NCI-H345 treated with DMSO at 0.1 percent for 48 hours (cell line): ENCODE measurements around the gene CIBAR2.

Source experiments
- DNase-seq: peaks from one replicate; lab custom pipeline; 2025; ENCODE audit not compliant: unreplicated experiment; lab: John Stamatoyannopoulos, UW

The CIBAR2 gene

DNA sequence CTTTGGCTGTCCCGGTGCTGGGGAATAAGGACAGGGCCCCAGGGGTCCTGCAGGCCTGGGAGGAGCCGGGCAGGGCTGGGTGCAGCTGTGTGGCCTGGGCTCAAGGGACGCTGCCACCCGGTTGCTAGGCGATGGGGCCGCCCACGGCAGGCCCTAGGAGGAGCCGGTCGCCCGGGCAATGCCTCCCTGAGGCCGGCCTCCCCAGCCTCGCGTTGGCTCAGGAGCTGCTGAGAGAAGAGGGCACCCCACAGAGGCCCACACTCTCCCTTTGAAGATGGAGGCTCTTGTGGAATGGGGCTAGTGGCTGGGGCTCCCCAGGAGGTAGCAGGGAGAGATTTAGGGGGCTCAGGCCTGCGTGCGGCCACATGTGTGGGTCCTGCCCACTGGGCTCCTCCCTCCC lies at the start of gene CIBAR2:
CIBAR2 (minus strand) TSS at position 109 of the 400 bp plus-strand sequence. CDS start 120 bp downstream, outside the sequence.
- no peak for DNase-seq

DNA sequence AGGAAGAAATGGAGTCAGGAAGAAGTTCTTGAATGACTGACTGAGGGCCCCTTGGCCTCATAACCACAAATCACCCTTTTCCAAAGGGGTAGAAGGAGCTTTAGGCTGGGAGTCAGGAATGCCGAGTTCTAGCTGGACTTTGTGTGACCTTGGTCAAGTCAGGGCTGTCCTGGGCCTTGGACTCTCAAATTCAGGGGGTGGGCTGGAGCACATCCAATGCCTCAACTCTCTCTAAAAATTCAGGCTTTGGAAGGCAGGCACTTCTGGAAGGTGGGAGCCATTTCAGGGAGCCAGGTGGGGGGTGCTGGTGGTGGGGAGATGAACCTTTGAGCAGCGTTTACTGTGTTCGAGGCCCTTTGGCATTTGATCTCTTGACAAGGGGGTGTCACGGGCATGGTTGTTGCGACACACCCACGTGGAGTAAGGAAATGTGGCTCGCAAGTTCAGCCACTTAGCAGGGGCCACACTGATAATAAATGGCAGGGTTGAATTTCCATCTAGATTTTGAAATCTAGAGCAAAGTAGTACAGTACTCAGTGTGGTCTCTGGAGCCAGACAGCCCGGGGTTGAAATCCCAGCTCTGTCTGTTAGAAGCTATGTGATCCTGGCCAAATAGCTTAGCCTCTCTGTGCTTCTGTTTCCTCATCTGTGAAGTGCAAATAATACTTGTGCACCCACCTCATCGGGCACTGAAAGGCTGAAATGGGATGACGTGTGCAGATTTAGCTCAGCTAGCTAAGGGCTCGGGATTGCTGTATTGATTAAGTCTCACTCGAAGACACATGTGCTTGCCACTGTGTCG lies 47.1 kb upstream of the CIBAR2 start:
- DNase-seq: no peak

DNA sequence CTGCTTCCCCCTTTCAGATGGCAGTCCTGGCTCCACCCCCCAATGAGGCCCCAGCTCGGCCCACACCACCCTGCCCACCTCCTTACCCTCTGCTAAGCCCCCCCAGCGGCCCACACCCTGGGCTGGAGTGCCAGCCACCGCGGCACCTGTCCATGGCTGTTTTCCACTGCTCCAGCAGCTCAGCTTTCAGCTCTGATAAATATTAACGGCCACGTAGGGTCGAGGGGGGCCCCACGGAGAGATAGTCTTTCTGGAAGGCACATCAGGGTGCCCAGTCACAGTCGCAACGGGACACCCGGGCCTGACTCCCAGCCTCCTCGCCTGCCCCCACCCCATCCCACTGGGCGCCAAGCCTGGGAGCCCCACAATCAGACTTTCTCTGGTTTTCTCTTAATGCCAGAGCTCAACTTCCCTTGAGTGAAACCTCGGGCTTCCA lies 46.5 kb upstream of the CIBAR2 start:
- no peak for DNase-seq

- DNase-seq: no peak
Measured at GRCh38 chr16:85157813-85158742, 45.8 kb upstream of the CIBAR2 start.

DNA sequence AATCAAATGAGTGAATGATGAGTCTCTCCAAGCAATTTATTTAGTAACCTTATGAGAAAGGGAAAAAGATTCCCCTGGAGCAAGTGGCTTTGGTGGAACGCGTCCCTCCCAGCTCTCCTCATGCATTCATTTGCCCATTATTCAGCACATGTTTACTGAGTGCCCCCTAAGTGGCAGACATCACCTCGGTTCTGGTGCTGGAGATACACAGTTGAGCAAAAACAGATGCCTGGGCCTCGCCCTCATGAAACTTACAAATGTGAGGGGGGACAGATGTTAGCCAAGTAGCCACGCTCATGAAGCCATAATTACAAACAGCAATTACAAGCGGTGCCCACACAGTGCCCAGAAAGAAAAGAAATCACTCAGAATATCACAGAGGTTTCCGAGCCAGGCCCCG lies 45.1 kb upstream of the CIBAR2 start:
- no peak for DNase-seq

GRCh38 chr16:85156869-85157268 lies 44.6 kb upstream of the CIBAR2 start:
- DNase-seq: no peak

DNA sequence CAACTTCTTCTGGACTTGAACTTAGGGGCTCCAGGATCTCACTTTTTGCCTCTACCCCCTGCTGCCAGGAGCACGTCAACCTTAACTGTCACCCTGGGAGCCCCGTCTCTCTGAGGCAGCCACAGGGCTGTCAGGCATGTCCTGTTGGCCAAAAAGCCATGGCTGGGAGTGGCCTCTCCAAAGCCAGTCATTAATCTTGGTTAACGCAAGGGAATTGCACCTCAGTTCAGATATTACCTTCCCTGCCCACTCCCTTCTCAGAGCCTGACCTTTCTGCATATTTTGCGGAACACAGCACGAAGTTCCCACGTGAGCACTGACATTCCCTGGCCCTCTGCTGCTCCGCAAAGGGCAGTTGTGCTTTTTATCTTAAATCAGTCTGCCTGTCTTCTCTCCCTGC lies 44.2 kb upstream of the CIBAR2 start:
- no peak for DNase-seq

GRCh38 chr16:85153656-85154091 lies 41.4 kb upstream of the CIBAR2 start:
- DNase-seq: no peak

DNA sequence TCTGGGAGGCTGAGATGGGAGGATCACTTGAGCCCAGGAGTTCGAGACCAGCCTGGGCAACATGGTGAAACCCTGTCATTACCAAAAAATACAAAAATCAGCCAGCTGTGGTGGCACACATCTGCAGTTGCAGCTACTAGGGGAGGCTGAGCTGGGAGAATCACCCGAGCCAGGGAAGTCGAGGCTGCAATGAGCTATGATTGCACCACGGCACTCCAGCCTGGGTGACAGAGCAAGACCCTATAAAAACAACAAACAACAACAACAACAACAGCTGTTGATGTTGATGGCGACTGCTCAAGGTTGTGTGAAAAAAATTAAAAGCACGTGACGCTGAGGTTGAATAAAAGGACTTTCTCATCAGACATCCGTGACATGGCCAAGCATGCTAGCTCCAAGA lies 40.8 kb upstream of the CIBAR2 start:
- DNase-seq: no peak

- DNase-seq: no peak
Measured at GRCh38 chr16:85152414-85153030, 40.2 kb upstream of the CIBAR2 start.

- DNase-seq: no peak
Measured at GRCh38 chr16:85151603-85152413, 39.5 kb upstream of the CIBAR2 start.

- DNase-seq: no peak
Measured at GRCh38 chr16:85151079-85151602, 38.9 kb upstream of the CIBAR2 start.

GRCh38 chr16:85150331-85150940 lies 38.2 kb upstream of the CIBAR2 start:
- no peak for DNase-seq

GRCh38 chr16:85149776-85150175 lies 37.5 kb upstream of the CIBAR2 start:
- no peak for DNase-seq

GRCh38 chr16:85148931-85149330 lies 36.7 kb upstream of the CIBAR2 start:
- peak; percentile 43 for DNase-seq

DNA sequence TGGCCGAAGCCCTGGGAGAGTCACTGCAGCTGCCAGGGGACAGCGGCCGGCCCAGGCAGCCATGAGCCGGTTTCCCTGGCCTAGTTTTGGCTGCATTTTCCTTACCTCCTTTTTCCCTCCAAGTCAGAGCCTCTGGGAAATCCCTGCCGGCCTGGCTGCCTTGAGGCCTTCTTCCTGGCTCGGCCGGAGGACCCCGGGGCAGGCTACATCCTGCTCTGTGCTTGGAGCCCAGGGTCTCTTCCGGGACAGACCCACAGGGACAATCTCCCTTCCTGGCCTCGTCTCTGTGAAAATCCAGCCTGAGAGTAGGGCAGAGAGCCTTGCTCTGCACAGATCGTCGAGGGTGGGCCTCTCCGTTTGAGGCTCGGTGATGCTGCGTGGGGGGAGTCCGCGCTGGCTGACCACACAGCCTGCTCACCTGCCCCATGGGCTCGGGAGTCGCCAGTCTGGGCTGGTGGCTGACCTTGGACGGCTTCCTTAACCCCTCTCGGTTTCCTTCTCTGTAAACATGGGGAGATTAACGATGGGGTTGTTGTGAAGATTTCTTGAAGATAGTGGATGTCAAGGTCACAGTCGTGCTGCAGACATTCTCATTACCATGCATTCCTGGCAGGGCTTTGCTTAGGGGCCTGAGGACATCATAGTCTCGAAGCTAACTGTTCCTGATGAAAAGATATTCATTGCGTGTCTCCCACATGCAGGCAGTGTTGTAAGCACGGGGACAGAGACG lies 34.8 kb upstream of the CIBAR2 start:
- DNase-seq: no peak

DNA sequence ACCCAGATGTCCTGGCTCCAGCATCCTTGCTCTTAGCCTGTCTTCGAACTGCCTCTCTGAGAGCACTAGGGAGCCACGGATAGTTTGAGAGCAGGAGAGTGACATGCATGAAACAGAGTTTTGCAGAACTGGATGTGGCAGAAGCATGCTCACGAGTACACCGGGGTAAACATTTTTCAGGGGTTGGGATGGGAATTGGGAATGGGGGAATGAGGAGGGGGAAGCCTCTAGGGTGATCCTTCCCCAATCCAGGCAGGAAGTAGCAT lies 34.2 kb upstream of the CIBAR2 start:
- DNase-seq: no peak

GRCh38 chr16:85145734-85146531 lies 33.7 kb upstream of the CIBAR2 start:
- no peak for DNase-seq

GRCh38 chr16:85145188-85145587 lies 32.9 kb upstream of the CIBAR2 start:
- DNase-seq: no peak
